GM21737 (cell line): Measurements from ENCODE around the gene AP5S1.
"Not testable (repeated sequence)": the region's sequence is repeated elsewhere in the genome, so short reads cannot be mapped to it uniquely, and the experiment has no call there.

Experiments
- ATAC-seq: cut with Tn5 transposase; IDR thresholded peaks from one replicate; pipeline ENCODE4 v1.9.1; 2021; ENCODE audit warnings: mild to moderate bottlenecking, moderate library complexity; ENCODE audit not compliant: unreplicated experiment

AP5S1 gene

DNA sequence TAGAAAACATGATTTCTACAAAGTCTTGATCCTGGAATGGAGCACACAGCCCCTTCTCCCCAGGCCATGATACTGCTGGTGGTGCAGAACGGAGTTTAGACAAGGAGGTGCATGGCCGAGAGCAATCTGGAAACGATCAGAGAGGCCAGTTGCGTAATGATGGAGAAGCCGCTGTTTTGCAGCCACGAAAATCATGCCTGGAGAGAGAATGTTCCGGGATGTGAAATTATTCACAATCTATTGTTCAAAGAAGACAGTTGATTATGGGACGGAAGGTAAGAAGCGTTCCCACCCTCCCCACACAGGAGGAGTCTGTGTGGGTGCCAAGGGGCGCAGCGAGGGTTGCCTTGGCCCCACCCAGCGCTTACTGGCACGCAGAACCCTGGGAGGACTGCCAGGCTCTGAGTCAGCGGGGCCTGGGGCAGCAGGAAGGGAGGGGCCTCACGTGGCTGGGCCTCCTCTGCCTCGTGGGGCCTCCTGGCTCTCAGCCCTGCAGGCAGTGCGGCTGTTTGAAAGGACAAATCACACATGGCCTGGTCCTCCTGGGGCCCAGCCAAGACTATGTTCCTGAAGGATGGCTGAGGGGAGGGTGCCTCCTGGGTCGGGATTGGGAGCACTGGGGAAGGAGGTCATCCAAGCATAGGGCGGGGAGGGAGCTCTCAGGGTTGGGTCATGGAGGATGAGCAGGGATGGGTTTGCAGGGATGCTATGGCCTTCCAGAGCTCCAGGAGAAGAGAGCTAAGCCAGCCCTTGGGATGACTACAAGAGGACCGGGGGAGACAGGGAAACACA, 8.7 kb upstream of the AP5S1 start:
- ATAC-seq, result no peak

- ATAC-seq, result no peak
Observed at GRCh38 chr20:3812259-3812681, 8.1 kb upstream of the AP5S1 start.

DNA sequence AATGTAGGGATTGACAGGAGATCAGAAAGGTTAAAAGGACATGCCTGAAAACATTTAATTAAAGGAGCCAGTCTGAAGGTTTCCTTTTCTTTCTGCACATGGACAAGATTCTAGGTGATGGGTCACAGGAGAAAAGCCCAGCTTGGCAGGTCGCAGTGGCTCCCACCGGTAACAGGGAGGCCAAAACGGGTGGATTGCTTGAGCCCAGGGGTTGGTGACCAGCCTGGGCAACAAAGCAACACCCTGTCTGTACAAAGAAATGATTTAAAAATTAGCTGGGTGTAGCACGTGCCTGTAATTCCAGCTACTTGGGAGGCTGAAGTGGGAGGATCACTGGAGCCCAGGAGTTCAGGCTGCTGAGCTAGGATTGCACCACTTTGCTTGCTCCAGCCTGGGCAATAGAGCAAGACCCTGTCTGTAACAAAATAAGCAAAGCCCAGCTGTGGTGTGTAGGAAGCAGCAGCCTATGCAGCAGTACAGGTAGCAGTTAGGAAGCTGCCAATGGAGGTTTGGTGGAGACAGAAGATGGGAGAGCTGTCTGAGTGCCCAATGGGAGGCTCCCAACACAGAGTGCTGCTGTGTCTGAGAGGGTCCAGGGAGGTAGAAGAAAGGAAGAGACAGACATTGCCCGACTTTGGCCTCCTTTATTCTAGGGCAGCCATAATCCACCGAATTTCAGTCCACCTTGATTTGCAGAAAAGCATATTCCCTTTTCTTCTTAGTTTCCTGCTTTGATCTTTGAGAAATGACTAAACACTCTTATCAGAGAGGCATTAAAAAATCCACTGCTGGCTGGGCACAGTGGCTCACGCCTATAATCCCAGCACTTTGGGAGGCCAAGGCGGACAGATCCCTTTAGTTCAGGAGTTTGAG, 7.1 kb upstream of the AP5S1 start:
- ATAC-seq, result no peak

GRCh38 chr20:3813848-3814581, 6.3 kb upstream of the AP5S1 start:
- ATAC-seq, result no peak

GRCh38 chr20:3814928-3815495, 5.3 kb upstream of the AP5S1 start:
- no peak for ATAC-seq

- no peak for ATAC-seq
Observed at GRCh38 chr20:3815703-3816315, 4.5 kb upstream of the AP5S1 start.

GRCh38 chr20:3818155-3819151, 1.9 kb upstream of the AP5S1 start:
- ATAC-seq, result no peak

DNA sequence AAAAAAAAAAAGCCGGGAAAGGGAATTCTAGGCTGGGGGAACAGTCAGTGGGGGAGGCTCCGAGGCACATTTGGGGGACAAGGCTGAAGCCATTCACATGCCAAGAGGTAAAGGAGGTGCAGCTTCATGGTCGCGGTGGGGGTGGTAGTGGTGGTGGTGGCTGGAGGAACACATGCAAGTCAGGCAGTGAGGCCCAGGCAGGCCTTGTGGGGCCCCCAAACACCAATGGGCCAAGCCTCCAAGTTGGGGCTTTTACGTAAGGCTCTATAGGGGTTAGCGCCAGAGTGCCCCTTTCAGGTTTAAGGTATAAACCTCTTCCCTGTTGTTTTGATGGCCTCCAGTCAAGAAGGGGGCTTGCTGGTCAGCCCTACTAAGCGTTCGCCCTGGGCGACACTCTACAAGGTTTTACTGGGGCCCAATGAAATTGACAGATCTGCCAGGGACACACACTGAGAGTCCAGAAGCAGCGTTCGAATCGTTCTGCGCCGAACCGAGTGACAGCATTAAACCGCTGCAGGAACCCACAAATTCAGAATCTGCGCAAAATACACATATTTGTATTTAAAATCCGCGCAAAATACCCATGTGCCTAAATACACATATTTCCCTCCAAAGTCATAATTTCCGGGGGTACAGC, 818 bp upstream of the AP5S1 start:
- ATAC-seq, result no peak

DNA sequence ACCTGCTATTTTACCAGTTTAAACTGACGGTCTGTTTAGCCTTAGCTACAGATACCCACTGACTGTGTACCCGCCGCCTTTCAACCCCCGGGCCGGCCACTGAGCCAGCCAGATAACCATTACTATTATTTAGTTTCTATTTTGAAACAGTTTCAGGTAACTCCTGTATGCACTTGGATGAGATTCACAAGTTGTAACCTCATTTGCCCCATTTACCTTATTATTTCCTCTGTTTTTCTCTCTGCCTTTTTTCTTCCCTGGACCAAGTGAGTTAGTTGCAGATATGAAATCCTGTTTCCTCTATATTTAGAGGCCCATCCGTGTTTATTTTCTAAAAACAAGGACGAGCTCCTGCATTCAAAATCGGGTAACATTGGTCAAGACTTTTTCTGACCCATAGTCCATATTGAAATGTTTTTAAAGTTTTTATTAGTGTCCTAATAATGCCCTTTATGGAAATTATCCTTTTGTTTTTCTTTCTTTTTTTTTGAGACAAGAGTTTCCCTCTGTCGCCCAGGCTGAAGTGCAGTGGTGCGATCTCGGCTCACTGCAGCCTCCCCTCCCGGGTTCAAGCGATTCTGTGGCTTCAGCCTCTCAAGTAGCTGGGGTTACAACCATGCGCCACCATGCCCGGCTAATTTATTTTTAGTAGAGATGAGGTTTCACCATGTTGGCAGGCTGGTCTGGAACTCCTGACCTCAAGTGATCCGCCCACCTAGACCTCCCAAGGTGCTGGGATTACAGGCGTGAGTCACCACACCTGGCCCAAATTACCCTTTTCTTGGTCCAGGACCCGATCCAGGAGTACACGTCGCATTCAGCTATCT, 767 bp downstream of the AP5S1 start:
- ATAC-seq, result no peak

- ATAC-seq, result no peak
Observed at GRCh38 chr20:3821996-3822395, 1.6 kb downstream of the AP5S1 start.

- ATAC-seq, result no peak
Observed at GRCh38 chr20:3823881-3824280, 3.5 kb downstream of the AP5S1 start.

DNA sequence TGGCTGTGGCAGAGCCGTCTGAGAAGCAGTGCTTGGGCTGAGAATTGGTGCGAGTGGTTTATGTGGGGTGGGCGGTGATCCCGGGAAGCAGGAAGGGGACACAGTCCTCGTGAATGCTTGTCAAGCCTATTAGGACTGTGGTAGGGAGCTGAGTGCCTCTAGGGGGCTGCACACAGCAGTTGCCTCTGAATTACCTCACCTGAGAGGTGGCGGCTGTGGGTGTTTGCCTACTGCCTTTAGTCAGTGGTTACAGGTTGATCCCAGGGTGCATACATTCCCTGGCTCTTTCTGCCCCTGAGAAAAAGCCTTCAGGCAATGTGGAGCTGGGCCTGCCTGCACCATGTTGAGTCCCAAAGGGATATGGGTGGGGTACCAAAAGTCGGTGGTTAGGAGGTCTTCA, 5.2 kb downstream of the AP5S1 start:
- ATAC-seq, result no peak

DNA sequence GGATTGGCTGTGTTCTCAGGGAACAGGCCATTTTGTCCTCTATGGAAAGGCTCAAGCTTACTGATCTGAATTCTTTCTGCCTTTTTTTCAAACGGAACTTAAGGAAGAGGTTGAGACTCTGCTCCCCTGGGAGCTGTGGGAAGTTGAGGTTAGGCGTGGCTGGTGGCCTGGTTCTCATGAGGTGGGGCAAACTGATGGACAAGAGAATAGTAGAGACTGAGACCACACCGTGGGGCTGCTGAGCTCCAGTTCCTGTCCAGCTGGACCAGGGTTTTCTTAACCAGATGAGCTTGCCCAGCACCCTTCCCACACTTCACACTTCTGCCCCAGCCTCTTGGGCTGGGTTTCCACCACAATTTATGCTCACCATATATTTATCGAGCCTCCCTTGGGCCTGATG, 6.1 kb downstream of the AP5S1 start:
- no peak for ATAC-seq

- no peak for ATAC-seq
Observed at GRCh38 chr20:3828798-3829197, 8.5 kb downstream of the AP5S1 start.

DNA sequence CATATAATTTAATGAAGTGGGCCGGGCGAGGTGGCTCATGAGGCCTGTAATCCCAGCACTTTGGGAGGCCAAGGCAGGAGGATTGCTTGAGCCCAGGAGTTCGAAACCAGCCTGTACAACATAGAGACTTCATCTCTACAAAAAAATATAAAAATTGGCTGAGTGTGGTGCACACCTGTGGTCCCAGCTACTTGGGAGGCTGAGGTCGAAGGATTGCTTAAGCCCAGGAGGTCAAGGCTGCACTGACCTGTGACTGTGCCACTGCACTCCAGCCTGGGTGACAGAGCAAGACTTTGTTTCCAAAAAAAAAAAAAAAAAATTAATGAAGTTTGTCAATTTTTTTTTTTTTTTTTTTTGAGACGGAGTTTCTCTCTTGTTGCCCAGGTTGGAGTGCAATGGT, 9.5 kb downstream of the AP5S1 start:
- ATAC-seq, result not testable (repeated sequence)

GRCh38 chr20:3836132-3836531, 15.8 kb downstream of the AP5S1 start:
- ATAC-seq, result no peak

DNA sequence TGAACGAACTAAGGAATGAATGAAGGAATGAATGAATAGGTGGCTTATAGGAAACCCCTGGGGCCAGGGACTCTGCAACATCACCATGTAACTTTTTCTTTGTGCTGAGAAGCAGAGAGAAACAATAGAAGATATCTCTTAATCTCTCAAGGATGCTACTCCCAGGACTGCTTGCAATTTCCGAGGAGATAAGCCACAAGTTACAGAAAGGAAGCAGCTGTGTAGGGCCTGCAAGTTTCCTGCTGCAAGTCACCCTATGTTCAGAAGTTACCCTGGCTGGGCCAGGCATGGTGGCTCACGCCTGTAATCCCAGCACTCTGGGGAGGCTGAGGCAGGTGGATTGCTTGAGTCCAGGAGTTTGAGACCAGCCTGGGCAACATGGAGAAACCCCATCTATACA, 19.0 kb downstream of the AP5S1 start:
- no peak for ATAC-seq

GRCh38 chr20:3840201-3840600, 19.9 kb downstream of the AP5S1 start:
- not testable (repeated sequence) for ATAC-seq
